OCI-LY7 (cell line): ENCODE data around the gene CORIN. TPM values are rescaled to one million over a fixed set of nuclear protein-coding genes. Genes with fewer than 3 reads are reported as not detected.
"Not testable (repeated sequence)": the region's sequence is repeated elsewhere in the genome, so short reads cannot be mapped to it uniquely, and the experiment has no call there.

Experiments
- BruUV-seq: library from RNA; stranded (reverse); fragments of 400-500 nt; replicated peaks from 2 replicates; lab custom pipeline; 2021; lab: Mats Ljungman, UMichigan
- CTCF ChIA-PET: fragments of 300-600 bp; sonication (Branson Sonifier 250); formaldehyde crosslinking; loops from one replicate; lab custom pipeline; 2022; ENCODE audit warnings: antibody characterized with exemption; ENCODE audit not compliant: unreplicated experiment; lab: Charles Lee
- POLR2A ChIA-PET: fragments of 300-600 bp; sonication (Branson Sonifier 250); formaldehyde crosslinking; loops from one replicate; lab custom pipeline; 2022; ENCODE audit warnings: antibody characterized with exemption; lab: Charles Lee
- DNase-seq: peaks from one replicate; pipeline ENCODE4 v3.0.0-alpha.2; 2015; ENCODE audit warnings: low spot score
- H2AFZ ChIP-seq: fragments of 200-600 bp; sonication (generic), shearing (Covaris generic); 2 replicates; pipeline ENCODE4 v1.6.1; 2014; ENCODE audit warnings: mild to moderate bottlenecking, antibody characterized with exemption, low read length, moderate library complexity
- H3K27ac ChIP-seq: fragments of 200-600 bp; sonication (generic); 2 replicates; pipeline ENCODE4 v1.5.1; 2014; ENCODE audit warnings: mixed run types, low read depth, mild to moderate bottlenecking, moderate library complexity, low read length, inconsistent platforms; ENCODE audit not compliant: poor library complexity, severe bottlenecking
- H3K36me3 ChIP-seq: fragments of 200-600 bp; sonication (generic); 2 replicates; pipeline ENCODE4 v1.6.1; 2014; ENCODE audit warnings: mild to moderate bottlenecking, antibody characterized with exemption, low read length, moderate library complexity, mixed read lengths; ENCODE audit not compliant: insufficient read depth
- H3K4me1 ChIP-seq: fragments of 200-600 bp; sonication (generic); 2 replicates; pipeline ENCODE4 v1.5.1; 2014; ENCODE audit warnings: mild to moderate bottlenecking, low read length; ENCODE audit not compliant: insufficient read depth, poor library complexity, severe bottlenecking
- H3K4me2 ChIP-seq: fragments of 200-600 bp; sonication (generic); 2 replicates; pipeline ENCODE4 v1.6.1; 2014; ENCODE audit warnings: mild to moderate bottlenecking, low read length
- H3K4me3 ChIP-seq: fragments of 200-600 bp; sonication (generic); 2 replicates; pipeline ENCODE4 v1.5.1; 2014; ENCODE audit warnings: mild to moderate bottlenecking, low read depth, low read length; ENCODE audit not compliant: poor library complexity, severe bottlenecking
- H3K79me2 ChIP-seq: fragments of 200-600 bp; sonication (generic); 2 replicates; pipeline ENCODE4 v1.6.1; 2016; ENCODE audit warnings: low read depth, mild to moderate bottlenecking, low read length, moderate library complexity, mixed read lengths; ENCODE audit not compliant: insufficient read depth
- H3K9me2 ChIP-seq: fragments of 200-600 bp; sonication (generic); 2 replicates; pipeline ENCODE4 v1.6.1; 2016; ENCODE audit warnings: mild to moderate bottlenecking, low read length, mixed read lengths; ENCODE audit not compliant: insufficient read depth
- H3K9me3 ChIP-seq: fragments of 200-600 bp; sonication (generic); 2 replicates; pipeline ENCODE4 v1.6.1; 2014; ENCODE audit warnings: mild to moderate bottlenecking, mixed run types, low read length, mixed read lengths
- H4K20me1 ChIP-seq: fragments of 200-600 bp; sonication (generic); 2 replicates; pipeline ENCODE4 v1.6.1; 2014; ENCODE audit warnings: mild to moderate bottlenecking, antibody characterized with exemption, low read length, moderate library complexity, mixed read lengths; ENCODE audit not compliant: insufficient read depth
- CTCF ChIP-seq: fragments of 200-600 bp; sonication (generic); conservative IDR thresholded peaks from 2 replicates; pipeline ENCODE4 v1.5.1; 2014; ENCODE audit warnings: mild to moderate bottlenecking, antibody characterized with exemption, low read length, moderate library complexity, mixed read lengths
- EZH2phosphoT487 ChIP-seq: fragments of 200-600 bp; sonication (generic); IDR thresholded peaks from 2 replicates; pipeline ENCODE4 v1.6.1; 2018; ENCODE audit warnings: low read depth, borderline replicate concordance, mild to moderate bottlenecking, mixed run types, antibody characterized with exemption, low read length, moderate library complexity, mixed read lengths
- intact Hi-C: fragments of 100-400 bp; cut with micrococcal nuclease; formaldehyde crosslinking; loops from one replicate; pipeline ENCODE4 v1.10.0; 2022; ENCODE audit not compliant: unreplicated experiment
- total RNA-seq, 2 experiments: library from RNA; depleted of rRNA in 1 of 2; stranded (reverse); fragments of >200 nt in 1 of 2; shearing (Covaris generic) in 1 of 2; gene quantifications; 2 replicates each; pipeline ENCODE4 v1.2.3, GENCODE V29; 2014 to 2022

CORIN gene
- total RNA-seq, 2 experiments from 2014 or later = 0.40 TPM; not detected in 1

DNA sequence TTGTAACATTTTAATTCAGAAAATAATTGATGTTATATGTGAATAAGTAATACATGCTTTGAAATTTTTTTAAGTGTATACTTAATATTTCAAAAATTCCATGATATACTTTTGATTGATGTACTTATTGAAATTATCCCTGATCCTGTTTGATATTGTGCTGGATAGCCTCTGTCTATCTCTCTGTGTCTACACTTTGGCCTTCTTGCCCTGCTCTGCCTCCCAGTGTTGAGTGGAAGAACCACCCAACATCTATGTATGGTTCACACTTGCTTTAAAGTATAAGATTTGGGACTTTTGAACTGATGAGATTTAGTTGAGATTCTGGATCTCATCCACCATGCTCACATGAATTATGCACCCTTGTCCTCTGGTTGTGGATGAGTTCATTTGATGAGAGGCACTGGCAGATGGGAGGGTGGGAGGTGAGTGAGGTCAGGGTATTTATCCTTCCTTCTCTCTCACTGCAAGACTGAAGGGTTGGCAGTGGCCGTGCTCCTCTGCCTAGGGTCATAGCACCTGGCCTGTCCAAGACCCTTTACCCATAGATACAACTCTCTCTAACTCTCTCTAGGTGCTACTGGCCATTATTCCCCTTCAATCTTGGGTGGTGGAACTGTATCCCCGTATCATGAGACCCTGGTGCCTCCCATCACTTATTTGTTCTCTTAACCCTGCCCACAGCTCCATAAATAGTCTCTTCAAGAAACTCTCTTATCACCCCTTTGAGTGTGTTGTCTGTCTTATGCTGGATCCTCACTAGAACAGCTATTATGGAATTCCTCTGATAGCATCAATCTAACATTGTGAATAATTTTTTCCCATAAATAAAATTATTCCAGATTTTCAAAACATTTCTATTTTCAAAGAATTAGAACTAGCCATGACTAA is 75.2 kb downstream of the CORIN start:
- no peak for DNase-seq
- Histone ChIP-seq H3K4me1 (no peaks in the 10 kb centered on the region), H3K9me2 (no peaks in the 10 kb centered on the region), H3K27ac (no peak overlapping the region), H3K36me3 (no peaks in the 10 kb centered on the region), H3K9me3 (no peaks in the 10 kb centered on the region), H4K20me1 (no peaks in the 10 kb centered on the region), H3K79me2 (no peaks in the 10 kb centered on the region), H2AFZ (no peak overlapping the region), H3K4me2 (no peak overlapping the region), H3K4me3 (no peak overlapping the region)
- CTCF ChIA-PET = no interaction called here
- POLR2A ChIA-PET = interaction anchor here (0.7 kb wide), 1 partner anchor 29 kb away, joined by 3 read pairs; no protein-coding TSS in a partner anchor
- no TSS peak for BruUV-seq
- intact Hi-C loops = no loop called here
- no peak for TF ChIP-seq CTCF
- no peak for TF ChIP-seq EZH2phosphoT487

GRCh38 chr4:47753316-47753715 is 84.6 kb downstream of the CORIN start:
- H3K79me2 ChIP-seq, BruUV-seq, H4K20me1 ChIP-seq, H3K27ac ChIP-seq, H3K9me3 ChIP-seq, H3K9me2 ChIP-seq, intact Hi-C loops, H3K36me3 ChIP-seq, H3K4me1 ChIP-seq, H3K4me3 ChIP-seq, H2AFZ ChIP-seq, CTCF ChIA-PET, DNase-seq, H3K4me2 ChIP-seq: not testable (repeated sequence)
- POLR2A ChIA-PET = interaction anchor here (0.7 kb wide), 1 partner anchor 19 kb away, joined by 3 read pairs; no protein-coding TSS in a partner anchor

GRCh38 chr4:47752214-47752613 is 85.7 kb downstream of the CORIN start:
- intact Hi-C loops = no loop called here
- no peak overlapping the region for H3K27ac ChIP-seq
- POLR2A ChIA-PET = no interaction called here

More at GRCh38 chr4:47752214-47752613, 85.7 kb downstream of the CORIN start:
- no peak for DNase-seq
- CTCF ChIA-PET = no interaction called here
- H3K9me3 ChIP-seq = 0 out of 2 replicates have a peak, but pooled peaks cover 7% of the 10 kb centered on the region
- TF ChIP-seq EZH2phosphoT487 (no peak), CTCF (no peak)
- H3K4me2 ChIP-seq = no peak overlapping the region
- no peaks in the 10 kb centered on the region for H3K9me2 ChIP-seq
- BruUV-seq = no TSS peak
- H3K36me3 ChIP-seq = no peaks in the 10 kb centered on the region
- H3K79me2 ChIP-seq = no peaks in the 10 kb centered on the region
- no peaks in the 10 kb centered on the region for H4K20me1 ChIP-seq
- H2AFZ ChIP-seq = no peak overlapping the region
- H3K4me1 ChIP-seq = no peaks in the 10 kb centered on the region
- H3K4me3 ChIP-seq = no peak overlapping the region
